Measurements from ENCODE around the gene ZNF425.
"Not testable (repeated sequence)": the region's sequence is repeated elsewhere in the genome, so short reads cannot be mapped to it uniquely, and the experiment has no call there.

ZNF425 gene

GRCh38 chr7:149147072-149147751 is 21.1 kb upstream of the ZNF425 start, which contains the start of gene ZNF398:
ZNF398 (plus strand) TSS chr7:149147453; CDS start chr7:149147743, 290 bp downstream.
- no peaks in the 10 kb centered on the region for H3K9me3 Mint-ChIP-seq
- no peaks in the 10 kb centered on the region for H3K27me3 Mint-ChIP-seq
- H3K4me1 Mint-ChIP-seq (ENCODE audit: low read depth): peaks cover 30% of the 10 kb centered on the region
- H3K27ac Mint-ChIP-seq: peak within 1 kb of the TSS; percentile 90
- intact Hi-C loops (cut with micrococcal nuclease): loop anchor here (1.0 to 5.0 kb wide), 3 partner anchors 21 to 350 kb away; partner anchors contain the start of genes ZNF425, ZNF746 and ZNF783
- H3K36me3 Mint-ChIP-seq (ENCODE audit: low read depth): peaks cover 40% of the 10 kb centered on the region
- peak within 1 kb of the TSS; percentile 85 for H3K4me3 Mint-ChIP-seq

- Mint-ChIP-seq H3K4me3 (no peak overlapping the region), H3K36me3 (ENCODE audit: low read depth) (peaks cover 33% of the 10 kb centered on the region), H3K27me3 (no peaks in the 10 kb centered on the region), H3K4me1 (ENCODE audit: low read depth) (peaks cover 28% of the 10 kb centered on the region), H3K9me3 (no peaks in the 10 kb centered on the region), H3K27ac (no peak overlapping the region)
- intact Hi-C loops (cut with micrococcal nuclease): loop anchor here (5.0 kb wide), 2 partner anchors 117 to 352 kb away; partner anchors contain the start of genes ZNF746 and ZNF783
These were observed 19.1 kb upstream of the ZNF425 start for GRCh38 chr7:149145031-149145845.

- H3K4me3 Mint-ChIP-seq; H3K27me3 Mint-ChIP-seq; intact Hi-C loops (cut with micrococcal nuclease); H3K27ac Mint-ChIP-seq; H3K9me3 Mint-ChIP-seq: not testable (repeated sequence)
- peaks cover 21% of the 10 kb centered on the region for H3K4me1 Mint-ChIP-seq (ENCODE audit: low read depth)
- peaks cover 26% of the 10 kb centered on the region for H3K36me3 Mint-ChIP-seq (ENCODE audit: low read depth)
These were observed 18.4 kb upstream of the ZNF425 start for GRCh38 chr7:149144436-149144922.

- intact Hi-C loops (cut with micrococcal nuclease): no loop called here
- H3K4me1 Mint-ChIP-seq (ENCODE audit: low read depth): peaks cover 9% of the 10 kb centered on the region
- no peak overlapping the region for H3K4me3 Mint-ChIP-seq
- no peaks in the 10 kb centered on the region for H3K27me3 Mint-ChIP-seq
- H3K9me3 Mint-ChIP-seq: no peaks in the 10 kb centered on the region
- H3K36me3 Mint-ChIP-seq (ENCODE audit: low read depth): peaks cover 17% of the 10 kb centered on the region
- H3K27ac Mint-ChIP-seq: no peak overlapping the region
These were observed 15.8 kb upstream of the ZNF425 start for GRCh38 chr7:149141893-149142292.

GRCh38 chr7:149140831-149141230 is 14.7 kb upstream of the ZNF425 start:
- intact Hi-C loops (cut with micrococcal nuclease): no loop called here
- no peaks in the 10 kb centered on the region for H3K27me3 Mint-ChIP-seq
- no peak overlapping the region for H3K4me3 Mint-ChIP-seq
- H3K4me1 Mint-ChIP-seq (ENCODE audit: low read depth): peaks cover 6% of the 10 kb centered on the region
- H3K27ac Mint-ChIP-seq: no peak overlapping the region
- H3K9me3 Mint-ChIP-seq: no peaks in the 10 kb centered on the region
- peaks cover 17% of the 10 kb centered on the region for H3K36me3 Mint-ChIP-seq (ENCODE audit: low read depth)

GRCh38 chr7:149136118-149136517 is 10.0 kb upstream of the ZNF425 start:
- H3K9me3 Mint-ChIP-seq: peaks cover under 1% of the 10 kb centered on the region
- no peaks in the 10 kb centered on the region for H3K4me1 Mint-ChIP-seq (ENCODE audit: low read depth)
- no peak overlapping the region for H3K4me3 Mint-ChIP-seq
- peaks cover 48% of the 10 kb centered on the region for H3K36me3 Mint-ChIP-seq (ENCODE audit: low read depth)
- no peak overlapping the region for H3K27ac Mint-ChIP-seq
- H3K27me3 Mint-ChIP-seq: no peaks in the 10 kb centered on the region
- intact Hi-C loops (cut with micrococcal nuclease): no loop called here

- H3K4me1 Mint-ChIP-seq (ENCODE audit: low read depth): peaks cover 5% of the 10 kb centered on the region
- peaks cover 11% of the 10 kb centered on the region for H3K9me3 Mint-ChIP-seq
- H3K36me3 Mint-ChIP-seq (ENCODE audit: low read depth): peaks cover 66% of the 10 kb centered on the region
- H3K4me3 Mint-ChIP-seq: no peak overlapping the region
- intact Hi-C loops (cut with micrococcal nuclease): no loop called here
- no peaks in the 10 kb centered on the region for H3K27me3 Mint-ChIP-seq
- no peak overlapping the region for H3K27ac Mint-ChIP-seq
These were observed 7.0 kb upstream of the ZNF425 start for GRCh38 chr7:149133028-149133710.

GRCh38 chr7:149130572-149131198 is 4.6 kb upstream of the ZNF425 start:
- Mint-ChIP-seq H3K4me1 (ENCODE audit: low read depth) (peaks cover 16% of the 10 kb centered on the region), H3K4me3 (no peak overlapping the region), H3K27ac (no peak overlapping the region), H3K9me3 (peaks cover 11% of the 10 kb centered on the region), H3K36me3 (ENCODE audit: low read depth) (peaks cover 72% of the 10 kb centered on the region), H3K27me3 (no peaks in the 10 kb centered on the region)
- intact Hi-C loops (cut with micrococcal nuclease): no loop called here

GRCh38 chr7:149126662-149127266 is 640 bp upstream of the ZNF425 start:
- Mint-ChIP-seq H3K27ac (peak overlapping the region; percentile 93), H3K27me3 (peaks cover 4% of the 10 kb centered on the region), H3K9me3 (peaks cover 11% of the 10 kb centered on the region), H3K4me3 (peak overlapping the region; percentile 99), H3K36me3 (ENCODE audit: low read depth) (peaks cover 50% of the 10 kb centered on the region), H3K4me1 (ENCODE audit: low read depth) (peaks cover 32% of the 10 kb centered on the region)
- intact Hi-C loops (cut with micrococcal nuclease): loop anchor here (1.0 to 2.0 kb wide), 4 partner anchors 21 to 186 kb away; partner anchors contain the start of genes PDIA4, ZNF398 and ZNF786

GRCh38 chr7:149125189-149125862 is 798 bp downstream of the ZNF425 start:
- intact Hi-C loops (cut with micrococcal nuclease): no loop called here
- Mint-ChIP-seq H3K9me3 (peaks cover 2% of the 10 kb centered on the region), H3K36me3 (ENCODE audit: low read depth) (peaks cover 36% of the 10 kb centered on the region), H3K4me1 (ENCODE audit: low read depth) (peaks cover 32% of the 10 kb centered on the region), H3K4me3 (peak overlapping the region; percentile 99), H3K27ac (peak overlapping the region; percentile 93), H3K27me3 (peaks cover 4% of the 10 kb centered on the region)

GRCh38 chr7:149109969-149110368 is 16.2 kb downstream of the ZNF425 start:
- Mint-ChIP-seq H3K4me1 (ENCODE audit: low read depth) (no peaks in the 10 kb centered on the region), H3K9me3 (no peaks in the 10 kb centered on the region), H3K27me3 (no peaks in the 10 kb centered on the region), H3K27ac (no peak overlapping the region), H3K4me3 (no peak overlapping the region), H3K36me3 (ENCODE audit: low read depth) (no peaks in the 10 kb centered on the region)
- intact Hi-C loops (cut with micrococcal nuclease): no loop called here

GRCh38 chr7:149104749-149105148 is 21.4 kb downstream of the ZNF425 start:
- Mint-ChIP-seq H3K9me3 (no peaks in the 10 kb centered on the region), H3K4me3 (no peak overlapping the region), H3K27me3 (no peaks in the 10 kb centered on the region), H3K4me1 (ENCODE audit: low read depth) (no peaks in the 10 kb centered on the region), H3K27ac (no peak overlapping the region), H3K36me3 (ENCODE audit: low read depth) (no peaks in the 10 kb centered on the region)
- intact Hi-C loops (cut with micrococcal nuclease): no loop called here

GRCh38 chr7:149104214-149104613 is 21.9 kb downstream of the ZNF425 start:
- Mint-ChIP-seq H3K4me1 (ENCODE audit: low read depth) (no peaks in the 10 kb centered on the region), H3K4me3 (no peak overlapping the region), H3K27ac (no peak overlapping the region), H3K9me3 (no peaks in the 10 kb centered on the region), H3K36me3 (ENCODE audit: low read depth) (no peaks in the 10 kb centered on the region), H3K27me3 (no peaks in the 10 kb centered on the region)
- intact Hi-C loops (cut with micrococcal nuclease): no loop called here

All from dendritic cell treated with granulocyte-macrophage colony-stimulating factor and Interleukin-4, amounts not matched to agents 40 ng/mL and 50 ng/mL, for 4 days (primary cell).